Testis (tissue), 3 donors: ENCODE measurements around the gene TMEM232. TPM values are rescaled to one million over a fixed set of nuclear protein-coding genes. Genes with fewer than 3 reads are reported as not detected.

Source experiments
- DNase-seq: peaks from one replicate; pipeline ENCODE4 v3.0.0-alpha.2; 2019
- H3K27ac ChIP-seq, 2 donors: fragments of 200-600 bp; sonication (generic); one replicate each; pipeline ENCODE4 v1.5.1; 2019
- H3K27me3 ChIP-seq: fragments of 200-600 bp; sonication (generic); one replicate; pipeline ENCODE4 v1.5.1; 2019
- H3K36me3 ChIP-seq: fragments of 200-600 bp; sonication (generic); one replicate; pipeline ENCODE4 v1.5.1; 2017; ENCODE audit warnings: low read depth; ENCODE audit errors: missing control alignments
- H3K4me1 ChIP-seq: fragments of 200-600 bp; sonication (generic); one replicate; pipeline ENCODE4 v1.5.1; 2019
- H3K4me3 ChIP-seq, 2 donors: fragments of 200-600 bp; sonication (generic); one replicate each; pipeline ENCODE4 v1.5.1; 2017 to 2019
- H3K9me3 ChIP-seq: fragments of 200-600 bp; sonication (generic); one replicate; pipeline ENCODE4 v1.5.1; 2017
- CTCF ChIP-seq, 3 experiments: fragments of 450-650 bp in 2 of 3; fragments of 200-600 bp in 1 of 3; sonication (generic) in 1 of 3; IDR thresholded peaks; one replicate each; pipeline ENCODE4 v1.5.1; 2016 to 2019; ENCODE audit warnings: antibody characterized with exemption in 3 of 3, mild to moderate bottlenecking in 2 of 3, moderate library complexity in 1 of 3
- POLR2A ChIP-seq: fragments of 450-650 bp; IDR thresholded peaks from one replicate; pipeline ENCODE4 v1.6.1; 2017; ENCODE audit warnings: antibody characterized with exemption, mild to moderate bottlenecking, moderate library complexity
- WGBS, 2 donors: methylation state at CpG; one replicate each; pipeline ENCODE4 v1.1.5; 2018; 5-methylcytosine and 5-hydroxymethylcytosine counted together
- intact Hi-C: fragments of 100-400 bp; cut with DNase I; formaldehyde crosslinking; loops from one replicate; pipeline ENCODE4 v1.15.1; 2023; ENCODE audit warnings: low total_unique reads
- polyA plus RNA-seq: library from polyadenylated mRNA; stranded (reverse); fragments of 350-450 nt; fragmentation: Illumina TruSeq; extraction: RNeasy Lipid Tissue Mini Kit (QIAGEN cat#74804); gene quantifications from one replicate; pipeline ENCODE4 v1.2.3, GENCODE V29; 2014; ENCODE audit warnings: low read depth, low replicate concordance; ENCODE audit not compliant: insufficient read depth
- total RNA-seq, 2 donors: library from RNA; depleted of rRNA; stranded (reverse); fragments of >200 nt; gene quantifications; one replicate each; pipeline ENCODE4 v1.2.3, GENCODE V29; 2016

The TMEM232 gene
- total and polyA plus RNA-seq, 3 donors from 2014 or later: 28.1 to 42.6 (median 32.0) TPM

- 79 to 90% methylated on average over 1 of the region's 1 CpG for WGBS, 2 donors
- TF ChIP-seq CTCF (IDR thresholded peaks at IDR 0.05) (no peak), POLR2A (no peak)
- no peaks in the 10 kb centered on the region for H3K4me1 ChIP-seq
Observed at GRCh38 chr5:110580625-110581024, 145.8 kb downstream of the TMEM232 start.

GRCh38 chr5:110572729-110573128 lies 153.7 kb downstream of the TMEM232 start:
- no peaks in the 10 kb centered on the region for H3K9me3 ChIP-seq
- no peak for DNase-seq
- H3K4me1 ChIP-seq: no peaks in the 10 kb centered on the region
- 91 to 95% methylated on average over 1 of the region's 1 CpG for WGBS, 2 donors
- intact Hi-C loops: no loop called here
- no peak overlapping the region for H3K4me3 ChIP-seq
- no peaks in the 10 kb centered on the region for H3K27me3 ChIP-seq
- H3K36me3 ChIP-seq: no peaks in the 10 kb centered on the region
- no peak for TF ChIP-seq CTCF (IDR thresholded peaks at IDR 0.05)
- TF ChIP-seq POLR2A: no peak
- H3K27ac ChIP-seq: no peak overlapping the region

More at GRCh38 chr5:110580625-110581024, 145.8 kb downstream of the TMEM232 start:
- intact Hi-C loops: no loop called here
- no peaks in the 10 kb centered on the region for H3K36me3 ChIP-seq
- H3K9me3 ChIP-seq: no peaks in the 10 kb centered on the region
- DNase-seq: no peak
- H3K27ac ChIP-seq: no peak overlapping the region
- H3K4me3 ChIP-seq: no peak overlapping the region
- H3K27me3 ChIP-seq: no peaks in the 10 kb centered on the region

GRCh38 chr5:110562191-110562590 lies 164.3 kb downstream of the TMEM232 start:
- no peak for TF ChIP-seq POLR2A
- TF ChIP-seq CTCF (IDR thresholded peaks at IDR 0.05): no peak
- no peak for DNase-seq
- Histone ChIP-seq H3K9me3 (no peaks in the 10 kb centered on the region), H3K4me3 (no peak overlapping the region), H3K36me3 (no peaks in the 10 kb centered on the region), H3K4me1 (no peaks in the 10 kb centered on the region), H3K27me3 (no peaks in the 10 kb centered on the region), H3K27ac (no peak overlapping the region)
- intact Hi-C loops: no loop called here

- Histone ChIP-seq H3K27me3 (no peaks in the 10 kb centered on the region), H3K4me1 (no peaks in the 10 kb centered on the region), H3K9me3 (no peaks in the 10 kb centered on the region), H3K4me3 (no peak overlapping the region), H3K36me3 (no peaks in the 10 kb centered on the region), H3K27ac (no peak overlapping the region)
- 55 to 59% methylated on average over 1 of the region's 1 CpG for WGBS, 2 donors
- no peak for DNase-seq
- intact Hi-C loops: no loop called here
- no peak for TF ChIP-seq POLR2A
Observed at GRCh38 chr5:110561510-110561909, 165.0 kb downstream of the TMEM232 start.

- no peaks in the 10 kb centered on the region for H3K36me3 ChIP-seq
- DNase-seq: no peak
- no peak overlapping the region for H3K27ac ChIP-seq
- intact Hi-C loops: no loop called here
- 92 to 96% methylated on average over 3 of the region's 3 CpGs for WGBS, 2 donors
- H3K4me1 ChIP-seq: no peaks in the 10 kb centered on the region
- H3K4me3 ChIP-seq: no peak overlapping the region
- H3K9me3 ChIP-seq: no peaks in the 10 kb centered on the region
- TF ChIP-seq POLR2A (no peak), CTCF (IDR thresholded peaks at IDR 0.05) (no peak)
- H3K27me3 ChIP-seq: no peaks in the 10 kb centered on the region
Observed at GRCh38 chr5:110549301-110549700, 177.2 kb downstream of the TMEM232 start.
